A375 (cell line): Measurements from ENCODE around the gene ANKRD22. TPM values are rescaled to one million over a fixed set of nuclear protein-coding genes. Genes with fewer than 3 reads are reported as not detected.

Experiments
- total RNA-seq: library from RNA; depleted of rRNA; stranded (reverse); fragments of >200 nt; shearing (Covaris generic); gene quantifications from 2 replicates; pipeline ENCODE4 v1.2.3, GENCODE V29; 2014; rRNA removed

The ANKRD22 gene
- total RNA-seq = not detected in 2 replicates

GRCh38 chr10:88851706-88852105 is at the start of gene ANKRD22:
Gene ANKRD22, minus strand, starts transcription at chr10:88851844. Its CDS starts 237 bp downstream, at chr10:88851607.

GRCh38 chr10:88879534-88880281 is 28.1 kb upstream of the ANKRD22 start, which contains the start of gene STAMBPL1:
Gene STAMBPL1, plus strand, starts transcription at chr10:88880245. Its CDS starts 21,464 bp downstream, at chr10:88901709.

GRCh38 chr10:88802523-88803285 is 48.9 kb downstream of the ANKRD22 start, which contains the start of gene LIPM:
Gene LIPM, plus strand, starts transcription at chr10:88802730. Its CDS starts 167 bp downstream, at chr10:88802897.

Other genes with a start within 250 kb of the ANKRD22 start
- not detected in 2 replicates for gene LIPF, start 187.4 kb downstream of the ANKRD22 start, total RNA-seq
- not detected in 2 replicates for gene LIPK, start 145.6 kb downstream of the ANKRD22 start, total RNA-seq
- not detected in 2 replicates for gene LIPN, start 91.8 kb downstream of the ANKRD22 start, total RNA-seq
- gene LIPM, start 49.1 kb downstream of the ANKRD22 start, total RNA-seq = not detected in 2 replicates
- gene STAMBPL1, start 28.4 kb upstream of the ANKRD22 start, total RNA-seq = 55.7 and 68.9 TPM in 2 replicates
- 6.1 and 6.8 TPM in 2 replicates for gene ACTA2, start 100.9 kb upstream of the ANKRD22 start, total RNA-seq
- gene FAS, start 139.0 kb upstream of the ANKRD22 start, total RNA-seq = 6.9 and 7.3 TPM in 2 replicates